KOPT-K1 (cell line): ENCODE results near the gene NCOR1.
"Not testable (repeated sequence)": the region's sequence is repeated elsewhere in the genome, so short reads cannot be mapped to it uniquely, and the experiment has no call there.

Experiments used
- H3K27ac ChIP-seq: fragments of 200-600 bp; sonication (generic); 2 replicates; pipeline ENCODE4 v1.5.1; 2016; ENCODE audit warnings: antibody characterized with exemption, mild to moderate bottlenecking, low read depth, low read length; ENCODE audit not compliant: poor library complexity, severe bottlenecking
- H3K36me3 ChIP-seq: fragments of 200-600 bp; sonication (generic); 2 replicates; pipeline ENCODE4 v1.5.1; 2017; ENCODE audit warnings: antibody characterized with exemption, mild to moderate bottlenecking, low read length, moderate library complexity; ENCODE audit not compliant: insufficient read depth
- H3K9me3 ChIP-seq: fragments of 200-600 bp; sonication (generic); 2 replicates; pipeline ENCODE4 v1.5.1; 2017; ENCODE audit warnings: antibody characterized with exemption, low read length, mild to moderate bottlenecking; ENCODE audit not compliant: insufficient read depth, poor library complexity, severe bottlenecking

The NCOR1 gene

GRCh38 chr17:16066125-16066524, 149.2 kb downstream of the NCOR1 start:
- Histone ChIP-seq H3K27ac (no peak overlapping the region), H3K36me3 (peaks cover 100% of the 10 kb centered on the region), H3K9me3 (no peaks in the 10 kb centered on the region)

- peaks cover 100% of the 10 kb centered on the region for H3K36me3 ChIP-seq
- H3K27ac ChIP-seq, result no peak overlapping the region
Measured at GRCh38 chr17:16061631-16062030, 153.7 kb downstream of the NCOR1 start.

GRCh38 chr17:16055139-16055538, 160.2 kb downstream of the NCOR1 start:
- peaks cover 94% of the 10 kb centered on the region for H3K36me3 ChIP-seq
- not testable (repeated sequence) for H3K9me3 ChIP-seq, H3K27ac ChIP-seq

More at GRCh38 chr17:16061631-16062030, 153.7 kb downstream of the NCOR1 start:
- no peaks in the 10 kb centered on the region for H3K9me3 ChIP-seq

GRCh38 chr17:16052486-16052885, 162.8 kb downstream of the NCOR1 start:
- peaks cover 92% of the 10 kb centered on the region for H3K36me3 ChIP-seq

GRCh38 chr17:16050844-16051243, 164.5 kb downstream of the NCOR1 start:
- no peak overlapping the region for H3K27ac ChIP-seq
- peaks cover 92% of the 10 kb centered on the region for H3K36me3 ChIP-seq
- H3K9me3 ChIP-seq, result no peaks in the 10 kb centered on the region

More at GRCh38 chr17:16052486-16052885, 162.8 kb downstream of the NCOR1 start:
- Histone ChIP-seq H3K27ac (no peak overlapping the region), H3K9me3 (no peaks in the 10 kb centered on the region)

GRCh38 chr17:16048811-16049449, 166.4 kb downstream of the NCOR1 start:
- peaks cover 92% of the 10 kb centered on the region for H3K36me3 ChIP-seq
- no peaks in the 10 kb centered on the region for H3K9me3 ChIP-seq

GRCh38 chr17:16046966-16047365, 168.4 kb downstream of the NCOR1 start:
- H3K27ac ChIP-seq, result no peak overlapping the region
- H3K36me3 ChIP-seq, result peaks cover 98% of the 10 kb centered on the region
- H3K9me3 ChIP-seq, result no peaks in the 10 kb centered on the region

More at GRCh38 chr17:16048811-16049449, 166.4 kb downstream of the NCOR1 start:
- H3K27ac ChIP-seq, result no peak overlapping the region

- no peaks in the 10 kb centered on the region for H3K9me3 ChIP-seq
- H3K27ac ChIP-seq, result no peak overlapping the region
- peaks cover 97% of the 10 kb centered on the region for H3K36me3 ChIP-seq
Measured at GRCh38 chr17:16044487-16044886, 170.8 kb downstream of the NCOR1 start.

- Histone ChIP-seq H3K36me3 (peaks cover 97% of the 10 kb centered on the region), H3K27ac (no peak overlapping the region), H3K9me3 (no peaks in the 10 kb centered on the region)
Measured at GRCh38 chr17:16040710-16041251, 174.6 kb downstream of the NCOR1 start.

- Histone ChIP-seq H3K36me3 (peaks cover 97% of the 10 kb centered on the region), H3K9me3 (no peaks in the 10 kb centered on the region), H3K27ac (no peak overlapping the region)
Measured at GRCh38 chr17:16037636-16038035, 177.7 kb downstream of the NCOR1 start.

GRCh38 chr17:16036261-16036660, 179.1 kb downstream of the NCOR1 start:
- Histone ChIP-seq H3K27ac (no peak overlapping the region), H3K9me3 (no peaks in the 10 kb centered on the region), H3K36me3 (peaks cover 99% of the 10 kb centered on the region)

GRCh38 chr17:16033729-16034349, 181.5 kb downstream of the NCOR1 start:
- peaks cover 99% of the 10 kb centered on the region for H3K36me3 ChIP-seq
- H3K27ac ChIP-seq, result no peak overlapping the region
- no peaks in the 10 kb centered on the region for H3K9me3 ChIP-seq

- Histone ChIP-seq H3K36me3 (peaks cover 99% of the 10 kb centered on the region), H3K9me3 (no peaks in the 10 kb centered on the region), H3K27ac (no peak overlapping the region)
Measured at GRCh38 chr17:16027708-16028584, 187.4 kb downstream of the NCOR1 start.

- Histone ChIP-seq H3K36me3 (peaks cover 99% of the 10 kb centered on the region), H3K9me3 (no peaks in the 10 kb centered on the region), H3K27ac (no peak overlapping the region)
Measured at GRCh38 chr17:16026895-16027294, 188.4 kb downstream of the NCOR1 start.

GRCh38 chr17:16025202-16025601, 190.1 kb downstream of the NCOR1 start:
- H3K9me3 ChIP-seq, result no peaks in the 10 kb centered on the region
- H3K27ac ChIP-seq, result no peak overlapping the region
- peaks cover 99% of the 10 kb centered on the region for H3K36me3 ChIP-seq
